ENCODE data around the gene RELL2.

RELL2 gene

DNA sequence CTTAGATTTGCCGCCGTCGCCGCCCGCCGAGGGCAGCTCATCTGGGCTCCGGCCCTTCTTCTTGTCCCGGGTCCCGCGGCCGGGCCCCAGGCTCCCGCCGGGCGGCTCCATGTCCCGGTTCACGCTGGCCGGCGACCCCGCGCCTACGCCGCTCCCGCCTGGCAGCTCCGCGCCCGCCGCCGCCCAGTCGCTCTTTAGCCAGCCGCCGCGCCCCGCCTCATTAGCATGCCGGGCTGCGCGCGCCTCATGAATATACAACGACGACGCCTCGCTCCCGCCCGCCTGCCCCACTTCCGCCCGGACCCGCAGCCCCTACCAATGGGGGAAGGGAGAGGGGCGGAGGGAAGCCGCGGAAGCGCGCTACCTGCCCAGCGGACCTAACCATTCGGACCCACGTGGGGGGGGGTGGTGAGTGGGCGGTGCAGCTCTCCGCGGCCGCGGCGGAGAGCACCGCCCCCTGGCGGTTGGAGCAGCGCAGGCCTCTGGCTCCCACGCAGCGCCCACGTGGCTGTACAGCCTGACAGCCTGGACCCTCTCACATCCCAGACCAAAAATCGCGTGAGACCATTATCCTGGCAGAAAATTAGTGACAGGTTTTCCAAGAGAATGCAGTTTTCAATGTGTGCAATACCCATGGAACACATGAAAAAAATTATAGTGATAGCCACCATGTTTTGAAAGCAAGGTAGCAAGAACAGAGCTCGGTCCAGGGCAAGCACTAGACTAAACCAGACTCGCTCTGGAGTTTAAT lies 17.8 kb upstream of the RELL2 start, which contains the start of gene DIAPH1:
Gene DIAPH1, minus strand, starts transcription at position 197 of the 751 bp plus-strand sequence. Its CDS starts 86 bp downstream, at position 111.
- DNase-seq = peak; percentile 94 to 97 (median 96)

DNA sequence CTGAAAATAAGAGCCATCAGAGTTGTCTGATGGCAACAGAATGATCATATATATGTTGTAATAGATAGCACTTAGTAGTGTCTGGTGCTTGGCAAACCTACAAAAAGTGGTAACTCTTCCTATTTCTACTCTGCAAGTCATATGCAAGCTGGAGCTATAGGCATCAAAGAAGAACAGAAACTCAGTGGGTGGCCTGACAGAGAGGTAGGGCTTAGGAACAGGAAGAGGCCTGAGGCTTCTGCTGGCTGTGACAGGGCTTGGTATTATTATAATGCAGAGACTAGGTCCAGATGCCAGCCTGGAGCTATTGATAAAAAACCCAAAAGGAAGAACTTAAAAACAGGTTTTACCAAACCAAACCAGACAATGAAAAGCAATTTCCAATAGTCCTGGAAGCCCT lies 13.6 kb upstream of the RELL2 start:
- no peak for DNase-seq

DNA sequence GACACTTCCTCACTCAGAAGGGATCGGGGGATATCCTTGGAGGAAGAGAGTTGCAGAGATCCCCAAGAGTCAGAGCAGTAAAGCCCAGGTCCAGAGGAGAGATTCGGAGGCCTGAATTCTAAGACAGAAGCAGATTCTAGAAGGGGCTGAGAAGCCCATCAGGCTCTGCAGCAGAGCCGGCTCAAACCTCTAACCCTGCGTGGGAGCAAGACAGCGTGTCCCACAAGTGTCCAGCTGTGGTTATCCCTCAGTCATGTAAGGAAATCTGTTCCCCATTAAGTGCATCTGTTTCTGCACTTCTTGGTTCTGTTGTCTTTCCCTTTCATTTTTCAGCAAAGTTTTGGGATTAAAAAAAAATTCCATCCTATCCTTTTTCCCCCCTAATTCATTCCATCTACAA lies 13.2 kb upstream of the RELL2 start:
- no peak for DNase-seq

DNA sequence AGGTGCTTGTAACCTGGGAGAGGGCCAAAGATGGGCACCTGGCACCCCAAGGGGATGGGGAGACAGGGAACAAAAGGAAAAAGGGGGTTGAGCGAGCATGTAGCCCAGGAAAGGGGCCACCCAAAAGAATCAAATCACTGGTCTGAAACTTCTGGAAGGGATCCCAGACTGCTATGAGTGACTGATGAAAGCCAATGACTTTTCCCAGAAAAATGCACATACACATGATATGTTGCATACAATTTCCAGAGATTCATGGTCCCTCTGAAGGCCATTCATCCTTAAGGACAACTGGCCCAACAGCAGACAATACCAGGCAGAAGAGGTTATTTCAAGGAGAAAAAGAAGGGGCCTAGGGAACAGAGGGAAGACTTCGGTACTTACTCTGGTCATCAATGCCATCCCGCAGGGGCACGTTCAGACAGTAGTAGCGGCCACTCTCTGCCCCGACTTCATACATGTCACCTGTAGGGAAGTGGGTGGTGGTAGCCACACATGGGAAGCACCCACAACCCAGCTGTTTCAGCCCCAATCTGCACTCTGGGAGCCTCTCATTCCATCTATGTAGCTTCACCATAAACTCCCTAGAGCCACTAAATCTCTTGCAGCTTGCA lies 8.5 kb upstream of the RELL2 start:
- no peak for DNase-seq

DNA sequence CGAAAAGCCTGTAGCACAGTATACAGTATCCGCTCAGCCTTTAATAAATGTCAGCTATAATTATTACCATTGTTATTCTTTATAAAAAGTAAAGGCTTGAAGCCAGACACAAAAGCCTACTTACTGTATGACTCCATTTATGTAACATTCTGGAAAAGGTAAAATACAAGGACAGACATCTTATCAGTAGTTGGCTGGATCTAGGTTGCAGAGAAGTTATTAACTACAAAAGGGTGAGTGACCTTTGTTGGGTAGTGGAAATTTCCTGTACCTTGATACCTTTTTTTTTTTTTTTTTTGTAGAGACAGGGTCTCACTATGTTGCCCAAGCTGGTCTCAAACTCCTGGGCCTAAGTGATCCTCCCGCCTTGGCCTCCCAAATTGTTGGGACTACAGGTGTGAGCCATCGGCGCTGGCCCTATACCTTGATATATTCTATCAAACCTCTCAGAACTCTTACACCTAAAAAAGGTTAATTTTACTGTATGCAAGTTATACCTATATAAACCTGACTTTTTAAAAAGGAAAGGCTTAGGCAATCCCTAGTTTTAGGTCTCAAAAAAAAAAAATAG lies 6.1 kb upstream of the RELL2 start:
- DNase-seq = no peak

DNA sequence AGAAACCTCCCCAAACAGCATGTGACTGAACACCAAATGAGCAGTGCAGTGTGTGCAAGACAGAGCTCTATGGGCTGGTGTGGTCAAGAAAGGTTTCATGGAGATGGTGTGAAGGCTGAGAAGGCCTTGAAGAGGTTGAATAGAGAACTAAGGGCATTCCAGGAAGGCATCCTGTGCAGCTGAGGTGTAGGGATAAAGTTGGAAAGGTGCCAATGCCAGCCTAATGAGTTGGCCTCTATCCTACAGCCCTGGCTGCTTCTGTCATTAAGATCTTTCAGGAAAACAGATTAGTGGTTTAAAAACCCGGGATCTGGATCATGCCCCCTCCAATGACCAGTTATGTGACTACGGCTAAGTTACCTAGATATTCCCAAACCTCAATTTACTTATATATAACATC lies 4.1 kb upstream of the RELL2 start:
- no peak for DNase-seq

DNA sequence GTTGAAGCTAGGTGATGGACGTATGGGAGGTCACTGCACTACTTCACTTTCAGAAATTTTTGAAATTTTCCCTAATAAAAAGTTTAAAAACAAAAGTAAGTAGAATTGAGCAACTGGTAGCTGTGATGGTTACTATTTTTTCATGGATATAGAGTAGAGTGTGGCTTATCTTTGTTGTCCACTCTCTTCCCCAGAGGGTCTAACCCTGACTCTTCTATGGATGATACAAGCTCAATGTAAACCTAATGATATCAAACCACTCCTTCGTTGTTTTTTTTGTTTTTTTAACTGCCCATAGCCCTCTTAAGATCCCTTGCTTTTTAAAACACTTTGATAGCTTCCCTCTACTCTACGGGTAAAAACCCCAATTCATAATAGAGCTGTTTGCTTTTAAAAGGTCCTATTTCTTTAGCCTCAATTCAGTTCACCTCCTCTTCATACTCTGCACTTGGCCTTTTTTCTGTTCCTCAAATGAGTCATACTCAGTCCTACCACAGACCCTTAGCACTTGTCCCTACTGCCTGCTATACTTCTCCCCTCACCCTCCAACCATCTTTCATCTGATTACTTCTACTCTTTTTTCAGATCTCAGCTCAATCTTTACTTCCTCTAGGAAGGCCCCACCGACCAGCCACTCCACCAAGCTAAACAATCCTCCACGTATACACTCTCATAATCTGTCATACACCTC lies 2.8 kb upstream of the RELL2 start:
- DNase-seq = no peak

DNA sequence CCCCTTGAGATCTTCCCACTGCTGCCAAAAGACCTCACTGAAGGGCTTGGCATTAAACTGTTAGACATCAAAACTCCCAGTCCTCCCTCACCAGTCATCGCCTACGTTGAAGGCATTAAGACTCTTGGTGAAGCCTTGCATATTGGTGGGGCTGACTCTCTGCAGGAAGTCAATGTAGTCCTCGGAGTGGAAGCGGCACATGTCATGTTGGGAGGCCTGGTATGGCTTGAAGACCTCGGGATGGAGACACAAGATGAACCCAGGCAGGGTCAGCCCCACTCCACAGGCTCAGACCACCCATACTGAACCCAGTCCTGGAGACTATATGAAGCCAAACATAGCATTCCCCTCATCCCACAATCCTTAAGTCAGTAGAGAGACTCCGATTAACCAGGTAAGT lies 2.1 kb upstream of the RELL2 start:
- no peak for DNase-seq

DNA sequence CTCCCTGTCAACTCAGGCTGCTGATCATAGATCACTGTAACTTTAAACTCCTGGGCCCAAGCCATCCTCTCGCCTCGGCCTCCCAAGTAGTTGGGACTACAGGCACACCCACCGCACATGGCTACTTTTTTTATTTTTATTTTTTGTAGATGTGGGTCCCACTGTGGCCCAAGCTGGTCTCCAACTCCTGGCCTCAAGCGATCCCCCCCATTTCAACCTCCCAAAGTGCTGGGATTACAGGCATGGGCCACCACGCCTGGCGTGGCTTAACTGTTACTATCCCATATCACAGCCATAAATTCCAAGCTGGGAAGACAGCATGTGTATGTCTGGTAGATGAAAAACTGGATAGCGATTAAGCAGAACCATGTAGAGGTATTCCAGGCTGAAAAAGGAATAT lies 1.2 kb upstream of the RELL2 start:
- DNase-seq = no peak

DNA sequence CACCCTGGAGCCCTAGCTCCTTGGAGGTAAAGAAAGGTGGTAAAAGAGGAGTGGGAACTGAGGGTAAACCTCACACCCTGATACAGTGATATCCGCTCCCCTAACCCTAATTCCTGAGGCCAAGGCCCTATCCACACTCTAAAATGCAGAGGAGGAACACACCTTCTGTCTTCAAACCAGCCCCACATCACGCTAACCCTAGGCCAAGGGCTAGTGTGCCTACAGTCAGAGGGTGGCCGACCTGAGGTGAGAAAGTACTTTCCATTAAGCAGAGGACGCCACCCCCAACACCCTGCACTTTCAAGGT lies 738 bp upstream of the RELL2 start:
- no peak for DNase-seq

DNA sequence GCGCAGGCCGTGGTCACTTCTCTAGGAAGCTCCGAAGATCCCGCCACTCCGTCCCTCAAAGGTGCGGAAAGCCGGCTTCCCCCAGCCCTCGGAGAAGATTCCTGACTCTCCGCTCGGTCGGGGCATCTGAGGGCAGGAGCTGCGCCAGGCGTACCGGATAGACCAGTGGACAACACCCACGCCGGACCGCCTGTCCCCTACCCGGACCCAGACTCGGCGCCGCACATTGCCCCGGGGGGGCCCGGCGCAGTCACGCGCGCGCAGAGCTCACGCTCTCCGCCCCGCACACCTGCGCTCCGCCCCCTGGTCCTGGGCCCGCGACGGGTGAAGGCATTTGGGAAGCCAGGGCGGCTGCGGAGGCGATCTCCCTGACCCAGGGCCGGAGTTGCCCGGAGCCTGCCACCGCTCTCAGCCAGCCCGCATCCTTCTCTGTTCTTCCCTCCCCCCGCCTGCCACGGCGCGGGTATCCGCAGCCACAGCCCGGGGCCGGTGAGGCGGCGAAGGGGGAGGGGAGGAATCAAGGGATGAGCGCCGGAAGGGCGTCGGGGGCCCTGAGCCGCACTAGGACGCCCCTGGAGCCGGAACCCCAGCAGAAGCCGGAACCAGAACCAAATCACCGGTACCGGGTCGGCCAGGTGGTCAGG lies 448 bp downstream of the RELL2 start:
- peak in 3 of 4 experiments; percentile 34 to 45 (median 45) for DNase-seq

DNA sequence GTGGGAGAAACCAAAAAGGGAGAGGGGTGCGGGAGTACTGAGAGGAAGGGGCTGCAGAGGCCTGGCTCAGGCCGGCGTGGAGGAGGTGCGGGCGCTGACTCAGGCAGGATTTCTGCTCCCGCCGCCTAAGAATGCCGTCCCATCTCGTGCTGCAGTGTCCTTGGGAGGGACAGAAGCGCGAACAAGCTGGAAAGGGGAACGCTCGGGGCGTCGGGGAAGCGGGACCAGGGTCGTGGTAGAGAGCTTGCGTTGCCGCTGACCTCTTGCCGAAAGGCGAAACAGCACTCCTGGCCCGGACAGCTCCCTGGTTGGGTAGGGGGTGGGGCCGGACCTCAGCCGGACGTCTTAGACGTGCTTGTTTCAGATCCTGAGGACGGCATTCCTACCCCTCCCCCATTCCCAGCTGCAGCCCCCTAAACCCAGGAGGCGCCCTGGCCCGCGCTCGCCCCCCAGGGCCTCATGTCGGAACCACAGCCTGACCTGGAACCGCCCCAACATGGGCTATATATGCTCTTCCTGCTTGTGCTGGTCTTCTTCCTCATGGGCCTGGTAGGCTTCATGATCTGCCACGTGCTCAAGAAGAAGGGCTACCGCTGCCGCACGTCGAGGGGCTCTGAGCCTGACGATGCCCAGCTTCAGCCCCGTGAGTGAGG lies 1.1 kb downstream of the RELL2 start:
- peak in 2 of 4 experiments; percentile 32 to 50 for DNase-seq

DNA sequence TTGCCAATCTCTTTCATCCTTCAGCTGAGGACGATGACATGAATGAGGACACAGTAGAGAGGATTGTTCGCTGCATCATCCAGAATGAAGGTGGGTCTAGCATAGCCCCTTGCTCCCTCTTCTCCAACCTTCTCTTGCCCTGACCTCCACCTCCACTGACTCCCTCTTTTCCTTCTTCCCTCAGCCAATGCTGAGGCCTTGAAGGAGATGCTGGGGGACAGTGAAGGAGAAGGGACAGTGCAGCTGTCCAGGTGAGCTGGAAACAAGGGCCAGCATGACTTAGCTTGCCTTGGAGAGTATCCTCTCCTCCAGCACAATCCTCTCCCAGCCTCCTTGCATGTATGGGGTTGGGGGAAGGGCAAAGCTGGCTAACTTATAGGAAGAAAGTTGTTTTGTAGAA lies 2.0 kb downstream of the RELL2 start:
- DNase-seq = no peak

DNA sequence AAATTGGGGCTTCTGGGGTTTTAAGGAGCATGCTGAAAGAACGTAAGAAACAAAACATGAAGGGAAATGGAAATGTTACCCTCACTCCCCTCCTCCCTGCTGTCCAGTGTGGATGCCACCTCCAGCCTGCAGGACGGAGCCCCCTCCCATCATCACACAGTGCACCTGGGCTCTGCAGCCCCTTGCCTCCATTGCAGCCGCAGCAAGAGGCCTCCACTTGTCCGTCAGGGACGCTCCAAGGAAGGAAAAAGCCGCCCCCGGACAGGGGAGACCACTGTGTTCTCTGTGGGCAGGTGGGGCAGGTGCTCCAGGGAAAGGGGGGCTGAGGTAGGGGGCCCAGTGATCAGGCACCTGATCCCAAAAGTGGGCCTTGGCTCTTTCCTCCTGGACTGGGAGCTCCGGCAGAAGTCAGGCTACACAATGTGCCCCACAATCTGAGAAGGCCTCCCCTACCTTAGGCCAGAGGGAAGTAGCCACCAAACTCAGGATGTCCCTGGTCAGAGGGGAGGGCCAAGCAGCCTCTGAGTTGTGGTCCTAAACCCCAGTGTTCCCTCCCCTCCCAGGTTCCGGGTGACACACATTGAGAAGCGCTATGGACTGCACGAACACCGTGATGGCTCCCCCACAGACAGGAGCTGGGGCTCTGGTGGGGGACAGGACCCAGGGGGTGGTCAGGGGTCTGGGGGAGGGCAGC lies 2.7 kb downstream of the RELL2 start:
- no peak for DNase-seq

DNA sequence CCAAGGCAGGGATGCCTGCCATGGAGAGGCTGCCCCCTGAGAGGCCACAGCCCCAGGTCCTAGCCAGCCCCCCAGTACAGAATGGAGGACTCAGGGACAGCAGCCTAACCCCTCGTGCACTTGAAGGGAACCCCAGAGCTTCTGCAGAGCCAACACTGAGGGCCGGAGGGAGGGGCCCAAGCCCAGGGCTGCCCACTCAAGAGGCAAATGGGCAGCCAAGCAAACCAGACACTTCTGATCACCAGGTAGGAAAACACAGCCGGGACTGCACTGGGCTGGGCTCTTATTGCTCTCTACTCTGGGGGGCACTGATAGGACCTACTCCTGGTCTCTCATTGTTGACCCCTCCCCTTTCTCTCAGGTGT lies 3.2 kb downstream of the RELL2 start:
- no peak for DNase-seq

DNA sequence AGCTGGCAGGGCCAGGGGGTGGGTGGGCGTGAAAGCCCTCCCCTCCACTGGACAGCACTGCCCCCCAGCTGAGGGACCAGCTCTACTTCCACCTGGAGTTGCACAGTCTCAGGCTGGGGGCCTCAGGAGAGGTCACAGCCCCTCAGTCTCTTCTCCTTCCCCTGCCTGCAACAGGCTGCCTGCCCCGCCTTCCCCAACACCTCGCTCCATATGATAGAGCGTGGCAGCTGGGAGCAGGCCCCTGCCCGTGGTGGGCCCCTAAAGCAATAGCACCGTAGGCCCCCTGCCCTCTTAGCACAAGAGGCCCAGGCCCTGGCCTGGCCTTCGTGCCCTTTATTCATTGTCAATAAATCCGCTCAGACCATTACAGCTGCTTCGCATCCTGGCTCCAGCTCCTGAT lies 3.9 kb downstream of the RELL2 start:
- no peak for DNase-seq

DNA sequence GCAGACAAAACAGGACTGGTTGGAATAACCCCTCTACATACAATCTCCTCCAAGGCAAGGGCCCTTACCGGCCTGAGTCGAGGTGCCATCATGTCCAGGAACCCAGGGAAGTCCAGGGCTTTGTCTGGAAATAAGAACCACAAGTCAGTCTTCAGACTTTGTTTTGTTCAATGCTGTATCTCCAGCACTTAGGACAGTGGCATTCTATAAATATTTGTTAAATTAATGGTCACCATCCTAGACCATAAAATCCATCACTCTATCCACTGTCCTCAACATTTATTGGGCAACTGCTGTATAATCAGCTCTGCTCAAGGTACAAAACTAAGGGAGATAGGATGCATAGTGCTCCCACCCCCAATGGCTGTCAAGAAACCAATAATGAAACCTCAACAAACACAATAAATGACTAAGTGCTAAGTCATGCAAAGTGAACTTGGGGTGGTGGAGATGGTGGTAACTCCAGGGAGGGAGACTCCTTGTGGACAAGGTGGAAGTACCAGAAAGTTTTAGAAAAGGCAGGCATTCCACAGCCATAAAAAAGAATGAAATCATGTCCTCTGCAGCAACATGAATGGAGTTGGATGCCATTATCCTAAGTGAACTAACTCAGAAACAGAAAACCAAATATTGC lies 5.0 kb downstream of the RELL2 start:
- DNase-seq = no peak

DNA sequence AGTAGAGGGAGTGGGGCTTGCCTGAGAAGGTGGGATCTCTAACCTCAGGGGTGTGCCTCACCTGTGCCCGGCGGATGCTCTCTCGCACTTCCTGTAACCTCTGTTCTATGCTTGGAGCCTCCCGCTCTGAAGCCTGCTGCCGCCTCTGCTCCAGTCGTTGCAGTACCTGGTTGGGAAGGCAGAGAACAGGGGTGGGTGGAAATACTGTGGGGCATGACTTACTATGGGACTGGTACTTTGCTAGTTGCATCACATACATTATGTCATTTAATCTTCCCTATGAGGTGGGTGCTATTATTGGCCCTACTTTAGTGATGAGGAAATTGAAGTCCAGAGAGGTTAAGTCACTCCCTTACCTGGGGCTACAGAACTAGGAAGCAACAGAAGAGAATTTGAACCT lies 9.2 kb downstream of the RELL2 start:
- DNase-seq = no peak

DNA sequence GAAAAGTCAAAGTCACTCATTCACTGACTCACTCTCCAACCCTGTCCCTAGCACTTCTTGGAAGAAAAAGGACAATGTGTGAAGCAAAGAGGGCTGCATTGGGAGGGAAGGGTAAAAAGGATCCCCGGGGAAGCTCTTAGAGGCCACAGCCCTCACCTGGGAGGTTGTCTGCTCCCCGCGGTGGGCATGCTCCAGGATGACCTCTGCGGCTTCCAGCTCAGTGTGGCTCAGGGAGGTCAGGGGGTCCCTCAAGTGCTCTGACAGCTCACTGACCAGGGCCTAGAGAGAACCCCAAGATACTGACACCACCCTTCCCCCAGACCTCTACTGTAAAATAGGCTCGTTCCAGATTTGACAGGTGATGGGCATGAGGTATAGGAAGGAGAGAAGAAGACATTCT lies 10.4 kb downstream of the RELL2 start:
- DNase-seq = no peak

DNA sequence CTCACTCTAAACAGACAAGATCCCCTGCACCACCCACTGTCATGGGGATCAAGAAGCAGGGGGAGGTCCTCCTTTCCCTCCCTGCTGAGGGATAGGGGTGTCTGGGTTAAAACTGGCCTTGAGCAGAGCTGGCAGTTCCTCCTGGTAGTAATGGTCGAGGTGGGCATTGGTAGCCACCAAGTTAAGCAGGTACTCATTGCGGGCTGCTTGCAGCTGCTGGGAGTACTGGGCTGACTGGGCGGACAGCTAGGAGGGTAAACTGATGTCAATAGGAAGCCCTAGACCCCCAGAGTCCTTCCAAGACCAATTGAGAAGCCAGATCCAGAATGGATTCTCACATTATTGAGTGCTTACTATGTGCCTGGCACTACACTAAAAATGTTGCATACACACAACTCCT lies 11.1 kb downstream of the RELL2 start:
- DNase-seq = no peak

DNA sequence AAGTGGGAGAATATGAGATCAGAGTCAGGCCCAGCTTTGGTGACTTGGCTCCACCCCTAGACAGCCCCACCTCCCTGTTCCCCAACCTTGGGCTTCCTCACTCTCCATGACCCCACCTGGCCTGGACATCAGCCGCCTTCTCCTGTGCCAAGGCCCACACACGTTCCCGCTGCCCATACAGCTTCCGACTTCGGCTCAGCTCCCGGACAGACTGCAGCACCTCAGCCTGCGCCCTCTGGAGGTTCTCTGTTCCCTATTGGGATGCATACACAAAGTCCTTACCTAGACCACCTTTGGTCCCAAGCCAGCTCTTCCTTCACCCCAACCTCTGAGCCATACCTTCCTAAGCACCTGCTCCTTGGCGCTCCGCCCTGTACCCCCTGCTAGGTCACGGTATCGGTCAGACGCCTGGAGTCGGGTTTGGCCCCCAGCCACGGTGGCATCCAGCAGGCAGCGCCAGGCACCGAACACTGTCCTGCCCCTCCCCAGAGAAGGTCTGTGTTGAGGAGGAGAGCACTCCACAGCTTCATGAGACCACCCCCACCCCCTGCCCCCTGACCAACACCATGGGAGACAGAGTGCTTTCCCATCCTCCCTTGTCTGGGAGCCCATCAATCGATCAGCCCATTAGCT lies 12.4 kb downstream of the RELL2 start:
- DNase-seq = no peak

Measured in activated naive CD4-positive, alpha-beta T cell (primary cell).